Activated naive CD4-positive, alpha-beta T cell treated with anti-CD3 and anti-CD28 coated beads, Interleukin-2, amount 10 ng/mL, durations not matched to agents 5 hours and 36 hours (primary cell): Measurements from ENCODE around the gene NIBAN1. TPM values are rescaled to one million over a fixed set of nuclear protein-coding genes. Genes with fewer than 3 reads are reported as not detected.

Experiments
- total RNA-seq, 2 experiments: library from RNA; stranded (reverse); gene quantifications; one replicate each; pipeline ENCODE4 v1.2.3, GENCODE V29; 2021

NIBAN1 gene
- 10 to 100 TPM; 29.0 to 29.1 TPM for total RNA-seq

DNA sequence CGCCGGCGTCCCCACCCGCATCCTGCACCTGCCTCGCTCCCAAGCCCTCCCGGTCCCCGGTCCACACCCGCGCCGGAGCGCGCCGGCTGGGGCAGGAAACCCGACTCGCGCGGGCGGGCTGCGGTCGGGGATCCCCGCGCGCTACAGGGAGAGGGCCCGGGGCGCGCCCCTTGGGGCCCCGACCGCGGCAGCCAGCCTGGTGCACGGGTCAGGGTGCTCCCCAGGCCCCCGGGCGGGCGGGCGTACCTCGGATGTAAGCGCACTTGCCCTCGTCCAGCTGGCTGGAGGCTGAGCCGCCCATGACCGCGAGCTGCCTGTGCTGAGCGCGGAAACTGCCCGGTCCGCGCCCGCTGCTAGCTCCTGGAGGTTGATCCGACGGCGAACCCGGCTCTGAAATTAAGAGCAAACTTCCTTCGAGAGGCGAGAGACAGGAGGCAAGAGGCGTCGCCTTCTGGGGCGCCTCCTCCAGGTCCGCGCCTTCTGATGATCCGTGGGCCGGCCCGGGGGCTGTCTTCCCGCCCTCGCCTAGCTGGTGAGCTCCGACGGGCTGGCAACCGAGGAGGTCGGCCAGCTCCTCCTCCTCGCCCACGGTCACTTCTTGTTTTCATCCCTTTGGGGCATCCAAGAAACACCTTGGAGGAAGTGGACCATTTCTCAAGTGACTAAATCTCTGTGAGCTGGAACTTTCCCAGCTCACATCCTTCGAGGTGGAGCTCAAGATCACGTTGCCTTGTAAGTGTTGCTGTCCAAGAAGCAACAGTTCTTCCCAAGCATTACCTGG, at the start of gene NIBAN1:
TSS of gene NIBAN1 (minus strand) at position 453 of the 781 bp plus-strand sequence. CDS start at position 301, 152 bp downstream.

Other genes with a start within 250 kb of the NIBAN1 start
- 10 to 100 TPM; 26.5 to 31.7 TPM for gene EDEM3, start 219.7 kb downstream of the NIBAN1 start, total RNA-seq
- gene RNF2, start 71.0 kb upstream of the NIBAN1 start, total RNA-seq: 10 to 100 TPM; 18.3 to 22.1 TPM
- gene TRMT1L, start 182.4 kb upstream of the NIBAN1 start, total RNA-seq: 10 to 100 TPM; 19.6 to 21.0 TPM
- 1 to 10 TPM; 5.4 to 5.6 TPM for gene SWT1, start 182.7 kb upstream of the NIBAN1 start, total RNA-seq